SIG-M5 treated with dmso at 0.1 percent for 504 hours (cell line): ENCODE measurements around the gene CRYGN.

Source experiments
- DNase-seq: peaks from one replicate; lab custom pipeline; 2025; ENCODE audit not compliant: unreplicated experiment; lab: John Stamatoyannopoulos, UW

Gene CRYGN

GRCh38 chr7:151381348-151382078, 58.4 kb downstream of the CRYGN start:
- DNase-seq, result no peak

GRCh38 chr7:151381098-151381347, 58.9 kb downstream of the CRYGN start:
- peak; percentile 36 for DNase-seq

- DNase-seq, result no peak
These were observed 59.5 kb downstream of the CRYGN start for GRCh38 chr7:151380199-151381097.

GRCh38 chr7:151379534-151380198, 60.3 kb downstream of the CRYGN start:
- no peak for DNase-seq

GRCh38 chr7:151379193-151379520, 60.8 kb downstream of the CRYGN start:
- no peak for DNase-seq
